GM18502 (cell line): ENCODE data around the gene DNAJC4.
A peak's percentile ranks its signal among the peaks of the same experiment; 100 is the strongest.
"Not testable (repeated sequence)": the region's sequence is repeated elsewhere in the genome, so short reads cannot be mapped to it uniquely, and the experiment has no call there.

Experiments
- ATAC-seq: cut with Tn5 transposase; IDR thresholded peaks from one replicate; pipeline ENCODE4 v1.9.1; 2021; ENCODE audit warnings: mild to moderate bottlenecking; ENCODE audit not compliant: unreplicated experiment, poor library complexity

DNAJC4 gene

GRCh38 chr11:64243236-64243854, 13.0 kb downstream of the DNAJC4 start:
- ATAC-seq: no peak

GRCh38 chr11:64244107-64244506, 13.8 kb downstream of the DNAJC4 start:
- ATAC-seq: no peak

- no peak for ATAC-seq
Observed at GRCh38 chr11:64244966-64245365, 14.6 kb downstream of the DNAJC4 start.

- ATAC-seq: no peak
Observed at GRCh38 chr11:64245401-64245796, 15.1 kb downstream of the DNAJC4 start.

- no peak for ATAC-seq
Observed at GRCh38 chr11:64245797-64246620, 15.7 kb downstream of the DNAJC4 start.

- not testable (repeated sequence) for ATAC-seq
Observed at GRCh38 chr11:64246621-64246870, 16.2 kb downstream of the DNAJC4 start.

- no peak for ATAC-seq
Observed at GRCh38 chr11:64246871-64247728, 16.8 kb downstream of the DNAJC4 start, which contains the start of gene PPP1R14B. TSS of gene PPP1R14B (minus strand) at chr11:64246943. CDS start at chr11:64246673, 270 bp downstream.

GRCh38 chr11:64247729-64248531, 17.6 kb downstream of the DNAJC4 start:
- no peak for ATAC-seq

GRCh38 chr11:64248578-64248977, 18.2 kb downstream of the DNAJC4 start:
- no peak for ATAC-seq

GRCh38 chr11:64249038-64249437, 18.7 kb downstream of the DNAJC4 start:
- ATAC-seq: no peak

GRCh38 chr11:64249563-64250414, 19.4 kb downstream of the DNAJC4 start:
- ATAC-seq: no peak

GRCh38 chr11:64250415-64251015, 20.2 kb downstream of the DNAJC4 start:
- no peak for ATAC-seq

- peak; percentile 42 for ATAC-seq
Observed at GRCh38 chr11:64251016-64251752, 20.8 kb downstream of the DNAJC4 start, which contains the start of gene PLCB3. TSS of gene PLCB3 (plus strand) at chr11:64251530. CDS start at chr11:64251650, 120 bp downstream.

GRCh38 chr11:64251753-64252002, 21.3 kb downstream of the DNAJC4 start:
- no peak for ATAC-seq

GRCh38 chr11:64252003-64252872, 21.9 kb downstream of the DNAJC4 start:
- no peak for ATAC-seq

- ATAC-seq: no peak
Observed at GRCh38 chr11:64253043-64253442, 22.7 kb downstream of the DNAJC4 start.

- no peak for ATAC-seq
Observed at GRCh38 chr11:64253481-64253880, 23.1 kb downstream of the DNAJC4 start.

- no peak for ATAC-seq
Observed at GRCh38 chr11:64254326-64254725, 24.0 kb downstream of the DNAJC4 start.
